ENCODE results near the gene IPMK.

GRCh38 chr10:58210160-58210559 is 57.5 kb downstream of the IPMK start:
- TF ChIP-seq CTCF (IDR thresholded peaks at IDR 0.05; ENCODE audit: insufficient read depth, low read depth, low read length) (no peak), EZH2 (IDR thresholded peaks at IDR 0.05; ENCODE audit: insufficient read depth, low read length) (no peak)
